ENCODE results near the gene SEPTIN5.

SEPTIN5 gene

DNA sequence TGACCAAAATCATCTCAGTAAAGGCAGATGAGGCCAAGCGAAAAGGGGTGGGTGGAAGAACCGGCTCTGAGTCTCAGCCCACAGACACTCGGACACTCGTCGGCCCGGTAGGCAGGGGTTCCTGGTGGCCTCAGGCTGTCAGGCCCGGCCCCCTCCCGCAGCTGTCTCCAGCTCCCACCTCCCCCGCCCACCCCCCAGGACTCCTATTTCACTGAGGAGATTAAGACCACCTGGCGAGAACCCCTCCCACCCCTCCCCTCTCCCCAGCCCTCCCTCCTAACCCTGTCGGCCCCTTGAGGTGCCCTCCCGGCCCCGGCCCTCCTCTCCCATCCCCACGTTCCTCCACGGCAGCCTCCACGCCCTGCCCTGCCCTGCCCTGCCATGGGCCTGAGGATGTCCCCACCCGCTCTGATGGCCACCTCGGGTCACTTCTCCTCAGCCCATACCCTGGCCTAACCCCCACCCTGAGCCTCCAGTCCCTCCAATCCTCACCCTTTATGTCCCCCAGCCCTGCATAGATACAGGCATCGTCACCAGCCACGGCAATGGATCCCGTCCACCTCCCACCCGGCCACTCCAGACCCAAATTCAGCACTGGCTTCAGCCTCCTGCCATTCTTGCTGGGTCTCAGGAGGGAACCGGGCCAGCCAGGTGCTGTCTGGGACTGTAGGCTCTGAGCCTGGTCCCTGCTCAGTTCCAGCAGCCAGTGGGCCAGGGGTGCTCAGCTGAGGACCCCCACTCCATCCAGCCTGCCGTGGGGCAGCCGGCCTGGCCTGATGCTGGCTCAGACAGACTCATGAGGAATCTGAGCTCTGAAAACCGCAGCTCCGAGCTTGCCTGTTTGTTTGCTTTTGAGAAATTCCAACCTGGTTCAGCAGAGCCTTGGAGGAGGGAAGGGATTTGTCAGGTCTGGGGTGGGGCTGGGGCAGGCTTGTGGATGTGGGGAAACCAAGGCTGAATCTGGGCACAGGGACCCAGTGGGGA lies 36.5 kb downstream of the SEPTIN5 start:
- H3K27me3 ChIP-seq (ENCODE audit: insufficient read depth, low read length, poor library complexity, severe bottlenecking) = no peaks in the 10 kb centered on the region
- no peak overlapping the region for H3K4me2 ChIP-seq (ENCODE audit: low read depth, low read length, poor library complexity, severe bottlenecking)
- H3K79me2 ChIP-seq (ENCODE audit: insufficient read depth, low read length) = no peaks in the 10 kb centered on the region
- H4K20me1 ChIP-seq (ENCODE audit: insufficient read depth, low read length, poor library complexity, severe bottlenecking) = no peaks in the 10 kb centered on the region
- no peak overlapping the region for H2AFZ ChIP-seq (ENCODE audit: low read length)
- no peaks in the 10 kb centered on the region for H3K9me2 ChIP-seq (replicated peaks; ENCODE audit: low read depth, low read length)
- no peaks in the 10 kb centered on the region for H3K9me3 ChIP-seq (ENCODE audit: insufficient read depth, low read depth, low read length)
- no peaks in the 10 kb centered on the region for H3F3A ChIP-seq (ENCODE audit: low read depth)
- TF ChIP-seq, protein P1, sequence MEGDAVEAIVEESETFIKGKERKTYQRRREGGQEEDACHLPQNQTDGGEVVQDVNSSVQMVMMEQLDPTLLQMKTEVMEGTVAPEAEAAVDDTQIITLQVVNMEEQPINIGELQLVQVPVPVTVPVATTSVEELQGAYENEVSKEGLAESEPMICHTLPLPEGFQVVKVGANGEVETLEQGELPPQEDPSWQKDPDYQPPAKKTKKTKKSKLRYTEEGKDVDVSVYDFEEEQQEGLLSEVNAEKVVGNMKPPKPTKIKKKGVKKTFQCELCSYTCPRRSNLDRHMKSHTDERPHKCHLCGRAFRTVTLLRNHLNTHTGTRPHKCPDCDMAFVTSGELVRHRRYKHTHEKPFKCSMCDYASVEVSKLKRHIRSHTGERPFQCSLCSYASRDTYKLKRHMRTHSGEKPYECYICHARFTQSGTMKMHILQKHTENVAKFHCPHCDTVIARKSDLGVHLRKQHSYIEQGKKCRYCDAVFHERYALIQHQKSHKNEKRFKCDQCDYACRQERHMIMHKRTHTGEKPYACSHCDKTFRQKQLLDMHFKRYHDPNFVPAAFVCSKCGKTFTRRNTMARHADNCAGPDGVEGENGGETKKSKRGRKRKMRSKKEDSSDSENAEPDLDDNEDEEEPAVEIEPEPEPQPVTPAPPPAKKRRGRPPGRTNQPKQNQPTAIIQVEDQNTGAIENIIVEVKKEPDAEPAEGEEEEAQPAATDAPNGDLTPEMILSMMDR (conservative IDR thresholded peaks at IDR 0.05; ENCODE audit: low read length) = no peak
- no peak for TF ChIP-seq EZH2phosphoT487 (IDR thresholded peaks at IDR 0.05; ENCODE audit: borderline replicate concordance)
- no peak overlapping the region for H3K9ac ChIP-seq (ENCODE audit: low read depth, low read length, poor library complexity, severe bottlenecking)
- H3K36me3 ChIP-seq (ENCODE audit: insufficient read depth, low read length) = no peaks in the 10 kb centered on the region
- H3K4me1 ChIP-seq (ENCODE audit: insufficient read depth, low read length, poor library complexity, severe bottlenecking) = no peaks in the 10 kb centered on the region
- no peak overlapping the region for H3K4me3 ChIP-seq (ENCODE audit: low read length, poor library complexity, severe bottlenecking)

DNA sequence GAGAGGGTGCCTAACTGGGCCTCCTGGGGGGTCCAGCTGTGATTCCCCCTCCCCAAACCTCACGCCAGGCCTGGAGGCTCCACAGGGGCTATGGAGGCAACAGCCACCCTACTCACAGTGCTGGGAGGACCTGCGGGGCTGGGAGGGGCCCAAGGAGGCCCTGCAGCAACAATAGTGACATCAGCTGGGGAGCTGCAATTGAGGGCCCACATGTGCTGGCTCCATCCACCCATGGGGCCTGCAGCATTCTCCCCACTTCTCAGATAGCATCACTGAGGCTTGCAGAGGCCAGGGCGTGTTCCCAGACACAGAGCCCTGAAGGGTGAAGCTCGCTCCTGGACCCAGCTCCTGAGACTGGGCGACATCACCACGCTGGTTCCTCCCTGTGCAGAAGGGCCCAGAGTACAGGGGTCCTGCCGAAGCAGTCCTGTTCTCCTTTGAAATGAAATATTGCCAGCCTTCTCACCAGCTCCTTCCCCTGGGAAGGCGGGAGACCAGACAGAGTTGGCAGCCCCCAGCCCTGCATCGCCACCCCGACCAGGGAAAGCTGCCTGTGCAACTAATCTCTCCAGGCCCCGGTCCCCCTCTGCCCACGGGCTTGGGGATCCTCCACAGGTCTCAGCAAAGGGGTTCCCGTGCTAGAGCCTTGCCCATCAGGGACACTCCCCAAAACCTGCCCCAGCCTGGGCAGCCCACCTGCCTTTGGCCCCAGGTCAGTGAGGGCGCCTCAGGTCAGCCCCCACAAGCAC lies 37.4 kb downstream of the SEPTIN5 start:
- no peak overlapping the region for H3K4me3 ChIP-seq (ENCODE audit: low read length, poor library complexity, severe bottlenecking)
- no peaks in the 10 kb centered on the region for H4K20me1 ChIP-seq (ENCODE audit: insufficient read depth, low read length, poor library complexity, severe bottlenecking)
- H3K9ac ChIP-seq (ENCODE audit: low read depth, low read length, poor library complexity, severe bottlenecking) = no peak overlapping the region
- H3K9me3 ChIP-seq (ENCODE audit: insufficient read depth, low read depth, low read length) = no peaks in the 10 kb centered on the region
- H3K27me3 ChIP-seq (ENCODE audit: insufficient read depth, low read length, poor library complexity, severe bottlenecking) = no peaks in the 10 kb centered on the region
- H3K79me2 ChIP-seq (ENCODE audit: insufficient read depth, low read length) = no peaks in the 10 kb centered on the region
- H3K9me2 ChIP-seq (replicated peaks; ENCODE audit: low read depth, low read length) = no peaks in the 10 kb centered on the region
- no peaks in the 10 kb centered on the region for H3K36me3 ChIP-seq (ENCODE audit: insufficient read depth, low read length)
- no peaks in the 10 kb centered on the region for H3K4me1 ChIP-seq (ENCODE audit: insufficient read depth, low read length, poor library complexity, severe bottlenecking)
- no peak overlapping the region for H3K4me2 ChIP-seq (ENCODE audit: low read depth, low read length, poor library complexity, severe bottlenecking)
- TF ChIP-seq EZH2phosphoT487 (IDR thresholded peaks at IDR 0.05; ENCODE audit: borderline replicate concordance) = no peak
- TF ChIP-seq, protein P1 (conservative IDR thresholded peaks at IDR 0.05; ENCODE audit: low read length) = no peak
- H2AFZ ChIP-seq (ENCODE audit: low read length) = no peak overlapping the region
- no peaks in the 10 kb centered on the region for H3F3A ChIP-seq (ENCODE audit: low read depth)

DNA sequence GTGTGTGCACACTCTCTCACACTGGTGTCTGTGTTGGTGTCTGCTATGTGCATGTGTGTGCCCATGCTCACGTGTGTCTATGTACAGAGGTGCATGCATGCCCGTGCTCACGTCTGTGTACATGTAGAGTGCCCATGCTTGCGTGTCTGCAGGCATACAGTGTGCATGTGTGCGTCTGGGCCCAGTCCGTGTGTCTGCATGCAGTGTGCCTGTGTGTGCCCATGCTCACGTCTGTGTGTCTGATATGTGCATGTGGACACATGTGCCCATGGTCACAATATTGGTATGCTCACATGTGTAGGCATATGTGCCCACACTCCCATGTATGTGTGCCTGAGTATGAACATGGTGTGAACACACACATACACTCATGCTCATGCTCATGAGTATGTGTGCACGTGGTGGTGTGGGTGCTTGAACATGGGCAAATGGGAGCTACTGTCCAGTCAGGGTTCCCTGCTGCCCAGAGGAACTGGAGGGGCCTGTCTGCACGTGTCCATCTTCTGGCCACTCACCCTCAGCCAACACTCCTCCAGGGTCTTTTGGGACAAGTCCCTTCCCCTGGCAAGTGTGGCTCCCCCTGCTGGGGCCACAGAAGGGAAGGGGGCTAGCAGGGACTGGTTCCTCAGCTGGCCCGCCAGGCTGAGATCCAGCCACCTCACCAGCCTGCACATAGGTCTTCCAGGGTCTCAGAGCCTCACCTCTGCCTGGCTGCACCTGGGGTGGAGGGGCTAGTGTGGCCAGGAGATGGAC lies 39.0 kb downstream of the SEPTIN5 start:
- H3K36me3 ChIP-seq (ENCODE audit: insufficient read depth, low read length) = no peaks in the 10 kb centered on the region
- no peaks in the 10 kb centered on the region for H4K20me1 ChIP-seq (ENCODE audit: insufficient read depth, low read length, poor library complexity, severe bottlenecking)
- H3K9me3 ChIP-seq (ENCODE audit: insufficient read depth, low read depth, low read length) = no peaks in the 10 kb centered on the region
- no peaks in the 10 kb centered on the region for H3F3A ChIP-seq (ENCODE audit: low read depth)
- H3K79me2 ChIP-seq (ENCODE audit: insufficient read depth, low read length) = no peaks in the 10 kb centered on the region
- H3K4me3 ChIP-seq (ENCODE audit: low read length, poor library complexity, severe bottlenecking) = no peak overlapping the region
- H3K9me2 ChIP-seq (replicated peaks; ENCODE audit: low read depth, low read length) = no peaks in the 10 kb centered on the region
- TF ChIP-seq, protein P1 (conservative IDR thresholded peaks at IDR 0.05; ENCODE audit: low read length) = peak; percentile 47
- TF ChIP-seq EZH2phosphoT487 (IDR thresholded peaks at IDR 0.05; ENCODE audit: borderline replicate concordance) = no peak
- no peak overlapping the region for H3K4me2 ChIP-seq (ENCODE audit: low read depth, low read length, poor library complexity, severe bottlenecking)
- H2AFZ ChIP-seq (ENCODE audit: low read length) = no peak overlapping the region
- H3K4me1 ChIP-seq (ENCODE audit: insufficient read depth, low read length, poor library complexity, severe bottlenecking) = no peaks in the 10 kb centered on the region
- H3K27me3 ChIP-seq (ENCODE audit: insufficient read depth, low read length, poor library complexity, severe bottlenecking) = no peaks in the 10 kb centered on the region
- no peak overlapping the region for H3K9ac ChIP-seq (ENCODE audit: low read depth, low read length, poor library complexity, severe bottlenecking)
